Amniotic stem cell (primary cell): ENCODE results near the gene VAT1L.

Experiments used
- DNase-seq: peaks from one replicate; lab custom pipeline; 2025; lab: John Stamatoyannopoulos, UW

VAT1L gene

GRCh38 chr16:77834635-77835540, 46.5 kb downstream of the VAT1L start:
- no peak for DNase-seq

DNA sequence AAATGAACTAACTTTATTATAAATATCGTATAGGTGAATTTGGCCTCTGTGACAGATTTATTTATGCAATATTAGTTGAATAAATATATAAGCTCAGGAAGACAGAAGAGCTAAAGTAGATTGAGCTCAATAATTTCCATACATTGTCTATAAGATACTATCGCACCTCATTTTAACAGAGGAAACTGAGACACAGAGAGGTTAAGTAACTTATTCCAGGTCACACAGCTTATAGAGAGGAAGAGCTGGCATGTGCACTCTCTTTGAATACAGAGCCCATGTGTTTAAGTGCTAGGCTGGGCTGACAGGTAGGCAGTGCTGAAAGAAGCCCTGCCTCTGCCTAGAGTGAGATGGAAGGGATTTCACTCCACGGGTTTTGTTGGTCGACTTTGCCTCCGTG, 48.4 kb downstream of the VAT1L start:
- no peak for DNase-seq

DNA sequence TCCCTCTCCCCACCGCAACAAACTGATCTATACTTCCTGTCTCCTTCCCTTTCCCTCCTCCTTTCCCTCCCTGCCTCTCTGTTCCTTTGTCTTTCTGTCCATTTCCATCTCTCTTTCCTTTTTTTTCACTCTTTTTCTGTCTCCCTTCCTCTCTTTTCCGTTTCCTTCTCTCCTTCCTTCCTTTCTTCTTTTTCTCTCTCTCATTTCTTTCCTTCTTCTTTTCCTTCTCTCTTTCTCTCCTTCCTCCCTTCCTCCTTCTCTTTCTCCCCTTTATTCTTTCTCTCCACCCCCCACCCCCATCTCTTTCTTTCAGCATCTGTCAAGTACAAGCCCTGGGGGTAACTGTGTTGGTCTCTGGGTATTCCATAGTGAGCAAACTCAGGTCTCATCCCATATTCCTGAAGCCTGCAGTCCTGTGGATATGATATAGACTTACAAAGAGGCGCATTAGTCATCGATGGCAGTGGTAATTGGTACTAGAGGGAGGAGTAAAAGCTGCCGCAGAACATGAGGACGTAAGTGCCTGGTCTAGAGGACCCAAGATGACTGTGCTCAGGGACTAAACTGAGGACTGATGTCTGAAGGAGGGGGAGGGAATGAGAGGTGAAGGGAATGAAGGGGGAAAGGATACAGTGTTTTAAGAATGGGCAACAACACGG, 50.4 kb downstream of the VAT1L start:
- no peak for DNase-seq

GRCh38 chr16:77840093-77840492, 51.7 kb downstream of the VAT1L start:
- DNase-seq = no peak

DNA sequence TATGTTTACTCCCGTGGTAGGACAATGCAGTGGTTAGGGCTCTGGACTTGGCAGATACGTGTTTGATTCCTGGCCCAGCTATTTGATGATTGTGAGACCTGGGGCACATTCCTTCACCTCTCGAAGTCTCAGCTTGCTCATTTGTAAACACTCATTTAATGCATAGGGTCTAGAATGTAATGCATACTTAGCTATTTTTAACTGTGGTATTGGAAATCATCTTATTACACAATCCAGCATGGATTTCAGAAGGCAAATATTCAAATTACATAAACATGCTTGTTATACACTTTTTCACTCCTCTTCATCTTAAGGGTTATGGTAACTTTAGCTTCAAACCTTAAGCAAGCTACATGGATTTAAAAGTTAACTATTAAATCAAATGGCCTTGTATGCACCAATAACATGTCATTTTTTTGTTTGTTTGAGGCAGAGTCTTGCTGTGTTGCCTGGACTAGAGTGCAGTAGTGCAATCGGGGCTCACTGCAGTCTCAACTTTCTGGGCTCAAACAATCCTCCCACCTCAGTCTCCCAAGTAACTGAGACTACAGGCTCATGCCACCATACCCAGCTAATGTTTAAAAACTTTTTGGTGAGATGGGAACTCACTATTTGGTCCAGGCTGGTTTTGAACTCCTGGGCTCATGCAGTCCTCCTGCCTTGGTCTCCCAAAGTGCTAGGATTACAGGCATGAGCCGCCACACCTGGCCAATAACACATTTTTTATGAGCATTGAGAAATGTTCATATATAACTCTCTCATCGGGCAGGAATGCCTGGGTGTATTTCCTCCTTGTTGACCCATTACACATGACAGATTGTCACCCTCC, 52.5 kb downstream of the VAT1L start:
- DNase-seq = no peak

- DNase-seq = no peak
Measured at GRCh38 chr16:77841502-77841763, 53.1 kb downstream of the VAT1L start.

- DNase-seq = no peak
Measured at GRCh38 chr16:77842468-77842867, 54.1 kb downstream of the VAT1L start.

- DNase-seq = no peak
Measured at GRCh38 chr16:77843405-77843804, 55.0 kb downstream of the VAT1L start.

GRCh38 chr16:77844801-77845200, 56.4 kb downstream of the VAT1L start:
- no peak for DNase-seq

GRCh38 chr16:77849646-77850258, 61.4 kb downstream of the VAT1L start:
- no peak for DNase-seq

DNA sequence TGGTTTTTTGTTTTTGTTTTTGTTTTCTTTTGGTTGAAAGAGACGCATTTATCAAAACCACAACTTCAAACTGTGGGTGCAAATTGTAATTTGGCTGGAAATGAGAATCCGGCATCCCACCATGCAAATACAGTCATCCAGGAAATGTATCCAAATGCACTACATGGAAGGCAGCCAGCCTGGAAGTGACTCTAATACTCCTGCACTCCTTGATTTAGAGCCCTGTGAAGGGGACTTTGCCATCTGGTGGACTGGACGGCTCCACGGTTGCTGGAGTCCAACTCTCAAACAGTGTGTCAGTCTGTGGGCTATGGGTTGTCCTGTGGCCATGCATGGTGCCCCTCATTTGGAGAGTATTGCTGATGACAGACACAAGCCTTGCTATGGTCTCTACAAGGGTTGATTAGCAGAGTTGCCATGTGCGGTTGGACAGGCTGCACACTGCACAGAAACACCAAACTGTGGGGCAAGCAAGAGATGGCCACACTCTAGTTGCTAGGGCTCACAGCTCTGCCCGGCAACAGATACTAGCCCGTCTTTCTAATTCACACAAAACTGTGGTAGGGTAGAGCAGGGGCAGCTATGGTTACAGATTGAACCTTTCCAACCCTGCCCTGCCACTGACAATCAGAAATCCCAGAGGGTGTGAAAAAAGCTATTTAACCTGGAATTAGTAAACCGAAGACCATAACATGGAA, 62.4 kb downstream of the VAT1L start:
- DNase-seq = no peak

DNA sequence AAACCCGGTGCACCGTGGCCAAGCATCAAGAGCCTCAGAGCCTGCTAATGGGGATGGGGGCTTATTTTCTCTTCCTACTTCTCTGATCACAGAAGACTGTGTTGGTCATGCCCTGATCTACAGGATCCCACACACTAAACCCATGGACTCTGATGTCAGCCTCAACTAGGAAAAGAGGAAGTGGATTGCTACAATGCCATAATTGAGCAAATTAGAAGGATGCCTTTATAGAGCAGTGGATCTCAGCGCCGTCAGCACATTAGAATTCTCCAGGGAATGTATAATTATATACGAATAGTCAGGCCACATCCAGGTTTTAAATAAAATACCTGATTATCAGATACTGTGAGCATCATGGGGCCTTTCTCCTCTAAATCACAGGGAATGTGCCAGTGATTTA, 64.8 kb downstream of the VAT1L start:
- no peak for DNase-seq

DNA sequence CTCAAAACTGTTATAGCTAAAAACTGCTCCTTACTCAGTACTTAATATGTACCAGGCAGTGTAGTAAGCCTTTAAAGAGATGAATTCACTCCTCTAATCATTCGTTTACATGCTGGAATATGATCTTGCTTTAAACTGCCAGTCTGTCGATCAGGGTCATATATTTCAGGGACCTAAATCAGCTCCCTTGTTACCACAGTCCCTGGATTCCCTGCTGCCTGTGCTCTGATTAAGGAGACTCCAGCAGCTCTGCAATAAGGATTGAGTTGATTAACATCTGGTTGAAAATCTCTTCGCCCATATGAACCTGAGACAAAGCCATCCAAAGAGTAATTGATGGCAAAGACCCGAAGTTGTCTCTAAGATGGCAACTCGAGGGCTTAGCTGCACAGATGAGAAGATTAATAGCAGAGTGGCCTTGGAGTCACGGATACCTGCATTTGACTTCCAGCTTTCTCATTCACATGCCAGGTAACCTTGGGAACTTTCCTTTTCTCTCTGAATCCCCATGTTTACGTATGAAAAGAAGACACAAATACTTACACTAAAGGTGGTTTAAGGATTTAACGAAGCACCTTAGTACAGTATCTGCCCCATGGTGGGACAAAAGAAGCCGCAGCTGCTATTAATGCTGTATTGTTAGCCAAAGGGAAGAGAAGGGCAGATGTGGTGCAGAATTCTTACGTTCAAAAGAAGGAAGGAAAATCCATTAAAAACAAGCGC, 68.2 kb downstream of the VAT1L start:
- DNase-seq = no peak

- DNase-seq = no peak
Measured at GRCh38 chr16:77858060-77858459, 69.7 kb downstream of the VAT1L start.

DNA sequence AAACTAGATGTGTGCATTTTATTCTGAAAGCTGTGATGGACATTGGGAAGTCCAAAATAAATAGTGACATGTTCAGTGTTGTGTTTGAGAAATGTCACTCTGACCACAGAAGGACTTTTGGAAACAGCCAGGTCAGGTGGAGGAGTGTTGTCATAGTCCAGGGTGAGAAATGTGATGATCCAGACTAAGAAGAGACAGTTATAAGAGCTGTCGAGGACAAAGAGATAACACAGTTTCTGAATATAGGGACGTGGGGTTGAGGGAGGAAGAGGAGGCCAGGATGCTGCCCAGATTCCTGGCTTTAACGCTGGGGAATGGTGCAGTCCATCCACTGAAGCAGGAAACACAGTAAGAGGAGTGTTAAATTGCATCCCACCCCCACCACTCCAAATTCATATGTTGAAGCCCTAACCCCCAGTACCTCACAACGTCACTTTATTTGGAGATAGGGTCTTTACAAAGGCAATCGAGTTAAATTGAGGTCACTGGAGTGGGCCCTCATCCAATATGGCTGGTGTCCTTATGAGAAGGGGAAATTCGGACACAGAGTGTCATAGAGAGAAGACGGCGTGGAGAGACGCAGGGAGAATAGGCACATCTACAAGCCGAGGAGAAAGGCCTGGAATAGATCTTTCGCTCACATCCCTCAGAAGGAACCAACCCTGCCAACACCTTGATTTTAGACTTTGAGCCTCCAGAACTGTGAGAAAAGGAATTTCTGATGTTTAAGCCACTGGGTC, 71.3 kb downstream of the VAT1L start:
- no peak for DNase-seq

DNA sequence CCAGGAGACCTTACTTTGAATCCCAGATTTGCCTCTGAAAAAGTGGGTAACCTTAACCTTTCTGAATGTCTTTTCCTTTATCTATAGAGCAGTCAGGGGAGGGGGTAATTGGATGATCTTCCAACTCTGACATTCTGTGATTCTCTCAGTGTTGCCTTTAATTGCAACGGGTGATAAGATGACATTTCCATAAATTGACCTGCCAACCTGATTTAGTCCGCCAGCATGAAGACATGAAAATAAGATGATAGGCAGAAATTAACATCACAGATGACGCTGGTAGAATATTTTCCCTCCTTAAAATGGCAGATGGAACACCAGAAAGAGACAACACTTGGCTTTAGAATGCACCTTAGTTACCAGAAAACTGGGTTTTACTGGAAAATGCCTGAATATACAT, 72.6 kb downstream of the VAT1L start:
- no peak for DNase-seq

GRCh38 chr16:77863250-77863649, 74.9 kb downstream of the VAT1L start:
- no peak for DNase-seq

DNA sequence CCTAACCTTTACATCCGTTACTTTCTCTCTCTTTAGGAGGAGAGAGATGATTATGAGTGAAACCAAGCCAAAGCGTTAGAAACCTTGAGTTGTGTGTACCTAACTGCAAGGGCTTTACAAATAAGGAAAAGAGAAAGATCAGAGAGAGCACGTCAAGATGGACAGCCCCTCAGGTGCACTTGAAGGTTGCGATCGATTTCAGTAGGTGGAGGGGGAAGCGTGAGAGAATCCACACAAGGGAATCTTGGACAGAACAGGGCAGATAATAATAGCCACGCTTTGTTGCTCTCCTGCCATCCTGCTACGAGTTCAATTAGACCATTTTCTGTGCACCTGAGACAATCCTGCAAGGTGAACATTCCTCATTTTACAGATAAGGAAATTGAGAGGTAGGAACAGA, 78.4 kb downstream of the VAT1L start:
- no peak for DNase-seq

DNA sequence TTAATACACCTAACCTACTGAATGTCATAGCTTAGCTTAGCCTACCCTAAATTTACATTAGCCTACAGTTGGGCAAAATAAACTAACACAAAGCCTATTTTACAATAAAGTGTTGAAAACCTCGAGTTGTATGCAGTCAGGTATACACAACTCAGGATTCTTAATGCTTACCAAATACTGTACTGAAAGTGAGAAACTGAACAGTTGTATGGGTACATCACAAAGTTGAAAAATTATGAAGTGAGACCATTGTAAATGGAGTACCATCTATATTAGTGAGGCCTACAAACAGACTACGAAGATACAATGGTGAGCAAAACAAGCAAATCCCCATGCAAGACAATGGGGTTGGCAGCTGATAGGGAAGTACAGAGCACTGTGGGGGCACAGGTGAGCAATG, 79.7 kb downstream of the VAT1L start:
- no peak for DNase-seq

GRCh38 chr16:77868478-77868877, 80.1 kb downstream of the VAT1L start:
- no peak for DNase-seq
